Naive thymus-derived CD4-positive, alpha-beta T cell (primary cell): Measurements from ENCODE around the gene SPSB3. TPM values are rescaled to one million over a fixed set of nuclear protein-coding genes. Genes with fewer than 3 reads are reported as not detected.

Source experiments
- ATAC-seq: fragments of 150-1000 bp; cut with Tn5 transposase; 2 replicates; pipeline ENCODE4 v1.10.0; 2021; ENCODE audit warnings: mild to moderate bottlenecking, moderate library complexity
- CTCF ChIA-PET: fragments of 350-600 bp; sonication (Branson Sonifier 250); formaldehyde crosslinking; loops from one replicate; lab custom pipeline; 2021; ENCODE audit warnings: antibody characterized with exemption; lab: Charles Lee
- POLR2A ChIA-PET: fragments of 350-600 bp; sonication (Branson Sonifier 250); formaldehyde crosslinking; loops from one replicate; lab custom pipeline; 2021; ENCODE audit warnings: antibody characterized with exemption, inconsistent platforms; lab: Charles Lee
- DNase-seq, 9 donors: peaks; one replicate each; pipeline versions ENCODE4 v3.0.0 to v3.0.0-alpha.2; 2020 to 2022; ENCODE audit warnings: mixed read lengths in 1 of 9
- H3K27ac ChIP-seq: one replicate; pipeline ENCODE4 v1.7.0; 2013; ENCODE audit warnings: mild to moderate bottlenecking, low read depth, low read length, moderate library complexity
- H3K27me3 ChIP-seq, 2 donors: one replicate each; pipeline ENCODE4 v1.7.0; 2013; ENCODE audit warnings: low read length in 2 of 2, mild to moderate bottlenecking in 2 of 2, moderate library complexity in 2 of 2; ENCODE audit not compliant: control insufficient read depth in 2 of 2, insufficient read depth in 2 of 2
- H3K36me3 ChIP-seq, 3 experiments: 1 replicate in 2 of 3; 2 replicates in 1 of 3; pipeline ENCODE4 v1.7.0; 2013; ENCODE audit warnings: low read length in 3 of 3, mild to moderate bottlenecking in 3 of 3, moderate library complexity in 1 of 3; ENCODE audit not compliant: insufficient read depth in 3 of 3, control insufficient read depth in 2 of 3
- H3K4me1 ChIP-seq, 2 donors: one replicate each; pipeline ENCODE4 v1.7.0; 2013; ENCODE audit warnings: low read length in 2 of 2, mild to moderate bottlenecking in 2 of 2, moderate library complexity in 1 of 2; ENCODE audit not compliant: control insufficient read depth in 2 of 2, insufficient read depth in 2 of 2
- H3K4me3 ChIP-seq: 2 replicates; pipeline ENCODE4 v1.7.0; 2013; ENCODE audit warnings: mild to moderate bottlenecking, low read length
- H3K9me3 ChIP-seq, 3 experiments: 1 replicate in 2 of 3; 2 replicates in 1 of 3; pipeline ENCODE4 v1.7.0; 2013; ENCODE audit warnings: low read length in 3 of 3; ENCODE audit not compliant: control insufficient read depth in 2 of 3
- H3K27ac Mint-ChIP-seq, 9 donors: one replicate each; pipeline ENCODE4 v1.8.0; 2020 to 2022; ENCODE audit warnings: mixed read lengths in 9 of 9, mild to moderate bottlenecking in 8 of 9, moderate library complexity in 5 of 9, inconsistent platforms in 2 of 9
- H3K27me3 Mint-ChIP-seq, 5 donors: one replicate each; pipeline ENCODE4 v1.8.0; 2021 to 2022; ENCODE audit warnings: mixed read lengths in 5 of 5, mild to moderate bottlenecking in 1 of 5
- H3K36me3 Mint-ChIP-seq, 5 donors: one replicate each; pipeline ENCODE4 v1.8.0; 2020 to 2022; ENCODE audit warnings: mixed read lengths in 5 of 5, mild to moderate bottlenecking in 3 of 5, inconsistent platforms in 1 of 5
- H3K4me1 Mint-ChIP-seq, 7 donors: one replicate each; pipeline ENCODE4 v1.8.0; 2020 to 2022; ENCODE audit warnings: mixed read lengths in 7 of 7, mild to moderate bottlenecking in 3 of 7, inconsistent platforms in 1 of 7
- H3K4me3 Mint-ChIP-seq, 10 donors: one replicate each; pipeline ENCODE4 v1.8.0; 2020 to 2022; ENCODE audit warnings: mild to moderate bottlenecking in 10 of 10, mixed read lengths in 10 of 10, moderate library complexity in 6 of 10, inconsistent platforms in 2 of 10
- H3K9me3 Mint-ChIP-seq, 11 donors: one replicate each; pipeline ENCODE4 v1.8.0; 2020 to 2022; ENCODE audit warnings: mixed read lengths in 11 of 11, mild to moderate bottlenecking in 4 of 11, inconsistent platforms in 1 of 11, moderate library complexity in 1 of 11
- intact Hi-C, 2 donors: fragments of 100-400 bp; cut with micrococcal nuclease; formaldehyde crosslinking; loops; one replicate each; pipeline ENCODE4 v1.15.1; 2023
- polyA plus RNA-seq, 2 donors: library from polyadenylated mRNA; unstranded; fragments of 300-500 nt; fragmentation: Illumina TruSeq; gene quantifications; one replicate each; pipeline ENCODE4 v1.2.3, GENCODE V29; 2021
- total RNA-seq, 6 experiments: library from RNA in 5 of 6; stranded (reverse) in 5 of 6; gene quantifications; 1 replicate in 5 of 6; 2 replicates in 1 of 6; pipeline ENCODE4 v1.2.3 and lab custom pipeline; 2021 to 2026

The SPSB3 gene
- total and polyA plus RNA-seq, 7 experiments from 2014 or later: 38.2 to 127 (median 67.0) TPM

GRCh38 chr16:1778200-1779179, 3.9 kb downstream of the SPSB3 start:
- no peak for DNase-seq

GRCh38 chr16:1777375-1778199, 4.8 kb downstream of the SPSB3 start:
- Mint-ChIP-seq H3K27ac (no peak overlapping the region), H3K36me3 (no peaks in the 10 kb centered on the region), H3K4me3 (no peak overlapping the region), H3K27me3 (peaks cover 0 to 1% (median 0%) of the 10 kb centered on the region in 5 donors), H3K4me1 (peaks cover 0 to 33% (median 13%) of the 10 kb centered on the region in 7 donors), H3K9me3 (no peaks in the 10 kb centered on the region)
- no peaks in the 10 kb centered on the region for H3K27me3 ChIP-seq
- CTCF ChIA-PET: interaction anchor here (0.5 kb wide), 1 partner anchor 128 kb away, joined by 3 read pairs; no protein-coding TSS in a partner anchor
- no peak overlapping the region for H3K4me3 ChIP-seq
- no peaks in the 10 kb centered on the region for H3K9me3 ChIP-seq
- intact Hi-C loops: loop anchor here in 1 of 2 donors (10.0 kb wide), 1 partner anchor 433 kb away; no protein-coding TSS in a partner anchor
- H3K27ac ChIP-seq: no peak overlapping the region
- H3K36me3 ChIP-seq: peaks cover 0 to 60% (median 0%) of the 10 kb centered on the region in 3 experiments
- POLR2A ChIA-PET: interaction anchor here (0.6 to 1.0 kb wide), 3 partner anchors 9 to 956 kb away, joined by 3 to 5 read pairs (median 4); partner anchors contain the start of gene MAPK8IP3
- peaks cover 19 to 22% of the 10 kb centered on the region in 2 donors for H3K4me1 ChIP-seq
- DNase-seq (no peak), ATAC-seq (no peak)

More at GRCh38 chr16:1778200-1779179, 3.9 kb downstream of the SPSB3 start:
- H3K36me3 Mint-ChIP-seq: peaks cover 0 to 3% (median 0%) of the 10 kb centered on the region in 5 donors
- peaks cover 0 to 38% (median 20%) of the 10 kb centered on the region in 7 donors for H3K4me1 Mint-ChIP-seq
- peaks cover 19 to 22% of the 10 kb centered on the region in 2 donors for H3K4me1 ChIP-seq
- no peaks in the 10 kb centered on the region for H3K9me3 ChIP-seq
- peaks cover 0 to 2% (median 0%) of the 10 kb centered on the region in 5 donors for H3K27me3 Mint-ChIP-seq
- no peak for ATAC-seq
- H3K4me3 Mint-ChIP-seq: peak overlapping the region in 2 of 10 donors; percentile 41 to 80
- no peaks in the 10 kb centered on the region for H3K27me3 ChIP-seq
- CTCF ChIA-PET: interaction anchor here (0.5 kb wide), 1 partner anchor 129 kb away, joined by 3 read pairs; no protein-coding TSS in a partner anchor
- peak overlapping the region in 1 of 9 donors; percentile 42 for H3K27ac Mint-ChIP-seq
- POLR2A ChIA-PET: interaction anchor here (0.6 to 1.0 kb wide), 3 partner anchors 9 to 955 kb away, joined by 3 to 5 read pairs (median 4); partner anchors contain the start of gene MAPK8IP3
- H3K9me3 Mint-ChIP-seq: no peaks in the 10 kb centered on the region
- H3K4me3 ChIP-seq: no peak overlapping the region
- peaks cover 0 to 52% (median 0%) of the 10 kb centered on the region in 3 experiments for H3K36me3 ChIP-seq
- H3K27ac ChIP-seq: no peak overlapping the region
- intact Hi-C loops: loop anchor here in 1 of 2 donors (10.0 kb wide), 1 partner anchor 434 kb away; no protein-coding TSS in a partner anchor

- intact Hi-C loops: loop anchor here in 1 of 2 donors (10.0 kb wide), 1 partner anchor 432 kb away; no protein-coding TSS in a partner anchor
- Mint-ChIP-seq H3K4me3 (peak overlapping the region in 1 of 10 donors; percentile 18), H3K4me1 (peaks cover 5 to 37% (median 17%) of the 10 kb centered on the region in 7 donors), H3K9me3 (peaks cover 0 to 3% (median 0%) of the 10 kb centered on the region in 11 donors), H3K27me3 (peaks cover 0 to 2% (median 0%) of the 10 kb centered on the region in 5 donors), H3K36me3 (peaks cover 0 to 4% (median 0%) of the 10 kb centered on the region in 5 donors), H3K27ac (peak overlapping the region in 1 of 9 donors; percentile 56)
- no peaks in the 10 kb centered on the region for H3K27me3 ChIP-seq
- CTCF ChIA-PET: no interaction called here
- no peak for DNase-seq
- peaks cover 0 to 60% (median 0%) of the 10 kb centered on the region in 3 experiments for H3K36me3 ChIP-seq
- POLR2A ChIA-PET: interaction anchor here (1.0 kb wide), 2 partner anchors 8 to 71 kb away, joined by 4 to 5 read pairs; partner anchors contain the start of gene MAPK8IP3
- H3K4me1 ChIP-seq: peaks cover 19 to 24% of the 10 kb centered on the region in 2 donors
- no peaks in the 10 kb centered on the region for H3K9me3 ChIP-seq
- no peak overlapping the region for H3K4me3 ChIP-seq
- no peak overlapping the region for H3K27ac ChIP-seq
- ATAC-seq: no peak
These were observed 5.4 kb downstream of the SPSB3 start for GRCh38 chr16:1776991-1777374.

- Mint-ChIP-seq H3K4me3 (peak overlapping the region in 2 of 10 donors; percentile 16 to 18), H3K4me1 (peaks cover 8 to 37% (median 16%) of the 10 kb centered on the region in 7 donors), H3K9me3 (peaks cover 0 to 3% (median 0%) of the 10 kb centered on the region in 11 donors), H3K27me3 (peaks cover 0 to 2% (median 0%) of the 10 kb centered on the region in 5 donors), H3K27ac (no peak overlapping the region), H3K36me3 (peaks cover 0 to 8% (median 0%) of the 10 kb centered on the region in 5 donors)
- intact Hi-C loops: loop anchor here in 1 of 2 donors (10.0 kb wide), 1 partner anchor 432 kb away; no protein-coding TSS in a partner anchor
- peaks cover 18 to 28% of the 10 kb centered on the region in 2 donors for H3K4me1 ChIP-seq
- ChIA-PET CTCF (no interaction called here), POLR2A (no interaction called here)
- DNase-seq (no peak), ATAC-seq (no peak)
- H3K9me3 ChIP-seq: no peaks in the 10 kb centered on the region
- H3K27ac ChIP-seq: no peak overlapping the region
- H3K27me3 ChIP-seq: no peaks in the 10 kb centered on the region
- peaks cover 0 to 60% (median 0%) of the 10 kb centered on the region in 3 experiments for H3K36me3 ChIP-seq
- H3K4me3 ChIP-seq: no peak overlapping the region
These were observed 5.8 kb downstream of the SPSB3 start for GRCh38 chr16:1776672-1776955.

- peaks cover 0 to 2% (median 0%) of the 10 kb centered on the region in 5 donors for H3K27me3 Mint-ChIP-seq
- H3K4me3 Mint-ChIP-seq: peak overlapping the region in 3 of 10 donors; percentile 16 to 47 (median 18)
- ChIA-PET CTCF (no interaction called here), POLR2A (no interaction called here)
- ATAC-seq (no peak), DNase-seq (no peak)
- peaks cover 0 to 8% (median 0%) of the 10 kb centered on the region in 5 donors for H3K36me3 Mint-ChIP-seq
- H3K9me3 Mint-ChIP-seq: peaks cover 0 to 3% (median 0%) of the 10 kb centered on the region in 11 donors
- H3K36me3 ChIP-seq: peaks cover 0 to 60% (median 0%) of the 10 kb centered on the region in 3 experiments
- H3K9me3 ChIP-seq: no peaks in the 10 kb centered on the region
- H3K27ac Mint-ChIP-seq: no peak overlapping the region
- H3K27ac ChIP-seq: no peak overlapping the region
- H3K4me3 ChIP-seq: no peak overlapping the region
- H3K4me1 ChIP-seq: peaks cover 12 to 24% of the 10 kb centered on the region in 2 donors
- intact Hi-C loops: loop anchor here in 1 of 2 donors (10.0 kb wide), 1 partner anchor 431 kb away; no protein-coding TSS in a partner anchor
- H3K27me3 ChIP-seq: no peaks in the 10 kb centered on the region
- H3K4me1 Mint-ChIP-seq: peaks cover 8 to 31% (median 12%) of the 10 kb centered on the region in 7 donors
These were observed 6.3 kb downstream of the SPSB3 start for GRCh38 chr16:1775846-1776671.
